MV-4-11 (cell line): Measurements from ENCODE around the gene INO80E.
A peak's percentile ranks its signal among the peaks of the same experiment; 100 is the strongest.
"Not testable (repeated sequence)": the region's sequence is repeated elsewhere in the genome, so short reads cannot be mapped to it uniquely, and the experiment has no call there.

Experiments
- DNase-seq: peaks from one replicate; lab custom pipeline; 2025; lab: John Stamatoyannopoulos, UW

Gene INO80E

GRCh38 chr16:30032083-30032819 lies 36.2 kb downstream of the INO80E start:
- DNase-seq: peak; percentile 52

GRCh38 chr16:30033270-30033669 lies 37.2 kb downstream of the INO80E start:
- no peak for DNase-seq

- DNase-seq: peak; percentile 10
Measured at GRCh38 chr16:30040221-30040620, 44.2 kb downstream of the INO80E start.

- not testable (repeated sequence) for DNase-seq
Measured at GRCh38 chr16:30040690-30041089, 44.6 kb downstream of the INO80E start.

GRCh38 chr16:30041841-30042240 lies 45.8 kb downstream of the INO80E start:
- DNase-seq: no peak

DNA sequence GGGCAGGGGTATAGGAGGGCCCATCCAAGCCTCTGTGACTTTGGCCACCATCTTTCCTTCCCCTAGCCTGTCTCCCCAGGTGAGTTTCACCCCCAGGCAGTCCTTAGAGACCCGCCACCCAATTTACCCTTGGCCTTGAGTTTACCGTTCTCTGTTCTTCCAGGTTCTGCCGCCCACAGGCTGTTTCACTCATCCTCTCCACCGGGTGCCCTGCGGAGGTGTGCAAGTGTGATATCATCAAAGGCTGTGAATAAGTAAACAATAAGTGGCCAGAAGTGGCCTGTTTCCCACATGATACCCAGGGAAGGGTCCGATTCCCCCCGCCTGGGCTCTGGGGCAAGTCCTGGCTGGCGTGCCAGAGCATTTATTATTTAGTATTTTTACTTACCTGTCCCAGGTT lies 50.1 kb downstream of the INO80E start:
- no peak for DNase-seq

- no peak for DNase-seq
Measured at GRCh38 chr16:30046588-30046987, 50.5 kb downstream of the INO80E start.

- DNase-seq: no peak
Measured at GRCh38 chr16:30049871-30050270, 53.8 kb downstream of the INO80E start.

DNA sequence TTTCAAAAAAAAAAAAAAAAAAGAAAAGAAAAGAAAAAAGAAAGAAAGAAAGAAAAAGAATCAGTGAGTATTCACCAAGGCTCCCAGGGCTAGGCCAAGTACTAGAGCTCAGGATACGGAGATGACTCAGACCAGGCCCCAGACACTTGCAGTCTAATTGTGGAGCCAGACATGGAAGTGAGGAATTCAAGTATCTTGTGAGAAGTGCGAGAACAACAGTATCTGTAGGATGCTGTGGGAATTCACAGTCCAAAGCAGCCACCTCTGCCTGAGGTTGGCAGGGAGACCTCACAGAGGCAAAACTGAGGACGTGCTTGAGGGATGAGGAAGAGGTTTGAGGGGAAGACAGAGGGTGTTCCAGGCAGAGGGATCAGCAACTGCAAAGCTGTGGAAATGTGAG lies 55.5 kb downstream of the INO80E start:
- peak; percentile 36 for DNase-seq

DNA sequence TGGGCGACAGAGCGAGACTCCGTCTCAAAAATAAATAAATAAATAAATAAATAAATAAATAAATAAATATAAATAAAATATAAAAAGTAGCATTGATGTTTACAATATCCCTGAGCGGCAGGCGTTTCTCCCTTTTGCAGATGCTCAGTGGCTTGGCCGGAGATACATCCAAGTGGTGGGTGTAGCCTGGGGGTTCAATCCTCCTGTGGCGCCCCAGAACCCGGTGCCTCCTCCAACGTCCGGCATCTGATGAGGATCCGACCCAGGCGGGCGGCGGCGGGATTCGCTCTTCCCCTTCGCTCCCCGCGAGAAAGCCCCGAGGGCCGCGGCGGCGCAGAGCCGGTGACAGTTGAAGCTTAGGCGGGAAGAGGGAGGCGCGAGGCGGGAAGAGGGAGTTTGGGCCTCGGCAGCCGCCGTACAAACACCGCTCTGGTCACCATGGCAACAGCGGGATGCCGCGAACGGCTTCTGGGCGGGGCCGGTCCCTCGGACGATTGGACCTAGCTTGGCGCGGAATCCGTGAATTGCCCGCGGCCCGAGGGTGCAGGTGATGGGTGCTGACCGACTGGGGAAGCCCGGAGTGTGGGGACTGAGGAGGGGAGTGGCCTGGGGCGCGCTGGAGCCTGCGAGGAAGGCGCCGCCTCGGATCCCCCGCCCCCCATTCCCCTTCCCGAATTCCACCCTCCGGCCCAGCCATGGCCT lies 56.8 kb downstream of the INO80E start:
- DNase-seq: peak; percentile 88

GRCh38 chr16:30053376-30054015 lies 57.5 kb downstream of the INO80E start:
- DNase-seq: peak; percentile 21

DNA sequence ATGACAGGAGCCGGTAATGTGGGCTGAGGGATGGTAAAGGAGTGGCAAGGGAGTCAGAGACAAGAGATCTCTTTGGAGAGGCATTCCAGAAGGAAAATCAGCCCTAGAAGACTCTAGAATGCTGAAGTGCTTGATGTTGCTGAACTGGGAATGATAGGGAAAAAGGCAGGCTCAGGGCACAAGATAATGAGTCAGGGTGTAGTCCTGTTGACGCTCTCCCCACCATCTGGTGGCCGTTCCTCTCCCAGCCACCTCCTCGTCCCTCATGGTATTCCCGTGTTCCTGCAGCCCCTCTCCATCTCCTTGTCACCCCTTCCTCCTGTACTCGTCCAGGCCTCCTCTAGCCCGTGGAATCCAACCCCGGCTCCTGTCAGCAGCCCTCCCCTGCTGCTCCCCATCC lies 58.4 kb downstream of the INO80E start:
- no peak for DNase-seq

GRCh38 chr16:30054959-30055553 lies 59.0 kb downstream of the INO80E start:
- DNase-seq: peak; percentile 18
